Effector CD8-positive, alpha-beta T cell (primary cell): ENCODE measurements around the gene GRIA2.
"Not testable (repeated sequence)": the region's sequence is repeated elsewhere in the genome, so short reads cannot be mapped to it uniquely, and the experiment has no call there.

Source experiments
- DNase-seq: peaks from one replicate; lab custom pipeline; 2025; lab: John Stamatoyannopoulos, UW
- total RNA-seq, 4 experiments: gene quantifications; one replicate each; lab custom pipeline; 2026; lab: John Stamatoyannopoulos, UW

The GRIA2 gene
- total RNA-seq = 0 to 0.91 (median 0.06) reads per million in 4 experiments

DNA sequence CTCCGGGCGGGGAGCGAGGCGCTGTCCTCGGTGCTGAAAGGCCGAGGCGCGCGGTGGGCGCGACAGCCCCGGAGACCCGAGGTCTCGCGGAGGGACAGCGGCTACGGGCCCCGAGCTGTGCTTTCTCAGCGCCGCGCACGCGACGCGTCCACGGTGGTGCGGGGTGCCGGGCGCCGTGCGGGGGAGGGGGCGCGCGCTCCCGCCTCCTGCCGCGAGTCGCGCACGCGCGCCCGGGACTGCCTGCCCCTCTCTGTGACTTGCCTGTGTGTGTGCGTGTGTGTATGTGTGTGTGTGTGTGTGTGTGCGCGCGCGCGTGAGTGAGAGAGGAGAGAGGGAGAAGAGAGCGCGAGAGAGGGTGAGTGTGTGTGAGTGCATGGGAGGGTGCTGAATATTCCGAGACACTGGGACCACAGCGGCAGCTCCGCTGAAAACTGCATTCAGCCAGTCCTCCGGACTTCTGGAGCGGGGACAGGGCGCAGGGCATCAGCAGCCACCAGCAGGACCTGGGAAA, at the start of gene GRIA2:
TSS of gene GRIA2 (plus strand) at position 358 of the 511 bp plus-strand sequence. CDS start 315 bp downstream, outside the sequence.
- no peak for DNase-seq

DNA sequence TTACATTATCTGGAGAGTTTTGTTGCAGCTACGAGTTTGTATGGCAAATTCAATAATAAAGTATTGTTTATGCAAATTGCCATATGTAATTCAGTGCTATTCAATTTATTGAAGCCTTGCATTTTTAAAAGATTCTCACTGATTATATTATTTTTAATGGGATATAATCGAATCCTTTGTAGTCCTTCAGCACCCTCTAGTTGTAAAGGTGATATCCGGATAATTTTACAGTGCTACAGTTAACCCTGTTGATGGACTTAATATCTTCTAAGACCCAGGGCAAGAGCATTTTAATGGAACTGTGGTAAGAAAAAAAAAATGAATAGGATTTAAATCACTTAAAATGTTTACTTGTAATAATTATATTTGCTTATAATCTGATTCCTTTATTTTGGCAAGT, 48.5 kb upstream of the GRIA2 start:
- no peak for DNase-seq

DNA sequence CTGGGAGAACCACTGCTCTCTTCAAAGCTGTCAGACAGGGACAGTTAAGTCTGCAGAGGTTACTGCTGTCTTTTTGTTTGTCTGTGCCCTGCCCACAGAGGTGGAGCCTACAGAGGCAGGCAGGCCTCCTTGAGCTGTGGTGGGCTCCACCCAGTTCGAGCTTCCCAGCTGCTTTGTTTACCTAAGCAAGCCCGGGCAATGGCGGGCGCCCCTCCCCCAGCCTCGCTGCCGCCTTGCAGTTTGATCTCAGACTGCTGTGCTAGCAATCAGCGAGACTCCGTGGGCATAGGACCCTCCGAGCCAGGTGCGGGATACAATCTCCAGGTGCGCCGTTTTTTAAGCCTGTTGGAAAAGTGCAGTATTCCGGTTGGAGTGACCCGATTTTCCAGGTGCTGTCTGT, 40.3 kb upstream of the GRIA2 start:
- not testable (repeated sequence) for DNase-seq

DNA sequence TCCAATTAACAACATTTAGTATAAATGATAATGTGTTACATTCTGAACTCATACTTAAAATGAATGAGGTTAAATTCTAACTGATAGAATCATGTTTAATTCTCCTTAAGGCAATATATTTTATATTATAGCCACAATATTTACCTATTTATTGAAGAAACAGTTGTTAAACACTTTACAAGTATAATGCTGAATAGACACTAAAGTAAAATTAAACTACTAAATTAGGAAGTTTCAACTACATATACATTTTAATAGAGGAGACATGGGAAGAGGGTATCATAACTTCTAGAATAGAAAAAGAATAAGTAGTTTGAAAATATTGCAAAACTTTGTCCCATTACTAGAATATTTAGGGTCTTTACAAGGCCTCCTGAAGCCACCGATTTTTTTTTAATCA, 36.2 kb upstream of the GRIA2 start:
- no peak for DNase-seq

DNA sequence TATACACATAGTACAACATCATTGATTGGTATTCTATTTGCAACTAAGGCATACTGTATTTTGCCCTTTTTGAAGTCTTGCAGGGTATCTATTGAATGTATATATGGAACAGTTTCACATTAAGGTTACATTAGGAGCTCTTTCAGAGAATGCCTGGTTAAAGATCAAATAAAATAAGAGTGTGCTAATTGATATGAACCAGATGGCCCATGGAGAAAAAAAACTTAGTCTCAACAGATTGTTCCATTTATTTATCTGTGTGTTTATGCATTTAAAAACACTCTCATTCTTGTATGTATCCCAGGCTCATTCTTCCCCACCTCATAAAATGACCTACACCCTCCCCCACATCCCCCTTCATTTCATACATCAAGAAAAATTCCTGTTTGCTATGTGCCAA, 35.2 kb upstream of the GRIA2 start:
- no peak for DNase-seq

DNA sequence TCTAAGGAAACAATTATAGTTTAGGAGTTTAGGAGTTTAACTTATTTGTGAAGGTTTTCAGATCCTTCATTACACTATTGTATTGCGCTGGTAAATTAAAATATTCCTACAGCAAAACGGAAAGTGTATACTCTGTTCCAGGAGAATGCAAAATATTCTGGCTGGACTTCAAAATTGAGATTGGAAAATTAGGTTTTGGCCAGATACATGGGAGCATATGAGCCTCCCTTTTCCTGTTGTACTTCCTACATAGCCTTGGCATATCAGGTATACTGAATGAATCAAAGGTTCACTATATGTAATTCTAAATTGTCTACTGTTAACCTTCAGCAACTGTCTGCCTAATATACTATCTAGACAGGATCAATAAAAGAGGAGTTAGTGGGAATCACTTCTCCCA, 25.2 kb upstream of the GRIA2 start:
- no peak for DNase-seq

DNA sequence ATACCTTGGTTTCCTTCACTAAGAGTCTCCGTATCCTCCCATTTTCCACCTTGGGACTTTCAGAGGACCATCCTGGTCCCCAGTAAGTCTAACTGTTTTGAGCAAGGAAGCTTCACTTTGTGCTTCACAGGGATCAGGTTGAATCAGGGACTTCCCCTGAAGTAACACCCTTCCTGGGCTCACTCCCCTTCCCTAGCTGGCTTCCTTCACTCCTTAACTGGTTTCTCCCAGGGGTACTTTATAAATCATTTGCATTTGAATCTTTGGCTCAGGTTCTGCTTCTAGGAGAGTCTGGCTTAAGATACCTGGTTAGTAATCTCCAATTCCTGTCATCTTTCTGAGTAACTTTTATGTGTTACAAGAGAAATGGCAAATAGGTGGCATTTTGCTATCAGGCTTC, 24.5 kb upstream of the GRIA2 start:
- no peak for DNase-seq

DNA sequence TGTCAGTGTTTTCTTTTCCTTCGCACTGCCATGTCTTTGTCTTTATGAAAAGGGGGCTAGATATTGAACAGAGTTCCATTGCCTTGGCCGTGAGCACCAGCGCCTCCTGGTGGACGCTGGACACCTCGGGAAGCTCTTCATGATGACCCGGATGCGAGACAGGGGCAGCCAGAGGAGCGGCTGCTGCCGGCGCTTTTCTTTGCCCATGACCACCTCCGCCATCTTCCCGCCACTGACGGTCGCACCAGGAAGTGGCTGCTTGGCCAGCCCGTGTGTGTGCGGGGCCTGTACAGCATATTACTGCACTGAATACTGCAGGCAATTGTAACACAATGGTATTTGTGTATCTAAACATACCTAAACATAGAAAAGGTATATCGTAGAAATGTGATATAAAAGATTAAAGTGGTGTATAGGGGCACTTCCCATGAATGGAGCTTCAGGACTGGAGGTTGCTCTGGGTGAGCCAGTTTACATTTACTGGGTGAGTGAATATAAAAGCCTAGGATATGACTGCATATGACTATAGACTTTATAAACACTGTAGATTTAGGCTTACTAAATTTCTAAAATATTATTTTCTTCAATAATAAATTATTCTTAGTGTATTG, 15.8 kb upstream of the GRIA2 start:
- DNase-seq = no peak

DNA sequence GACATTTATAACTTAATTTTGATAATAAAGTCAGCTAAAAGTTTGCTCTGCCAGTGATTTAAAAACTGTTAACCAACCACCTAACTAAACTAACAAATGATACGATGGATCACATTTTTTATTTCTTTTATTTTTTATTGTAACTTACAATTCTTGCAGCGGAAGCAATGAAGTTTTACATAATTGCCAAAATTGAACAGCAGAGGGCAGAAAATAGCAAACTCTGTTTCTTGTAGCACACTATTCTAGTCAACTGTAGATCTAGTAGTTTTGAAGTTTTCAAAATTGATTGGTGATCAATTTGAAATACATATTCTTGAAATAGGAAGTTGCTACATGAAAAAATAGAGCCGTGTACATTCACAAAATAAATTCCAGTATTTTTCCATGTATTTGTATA, 2.8 kb upstream of the GRIA2 start:
- DNase-seq = no peak

DNA sequence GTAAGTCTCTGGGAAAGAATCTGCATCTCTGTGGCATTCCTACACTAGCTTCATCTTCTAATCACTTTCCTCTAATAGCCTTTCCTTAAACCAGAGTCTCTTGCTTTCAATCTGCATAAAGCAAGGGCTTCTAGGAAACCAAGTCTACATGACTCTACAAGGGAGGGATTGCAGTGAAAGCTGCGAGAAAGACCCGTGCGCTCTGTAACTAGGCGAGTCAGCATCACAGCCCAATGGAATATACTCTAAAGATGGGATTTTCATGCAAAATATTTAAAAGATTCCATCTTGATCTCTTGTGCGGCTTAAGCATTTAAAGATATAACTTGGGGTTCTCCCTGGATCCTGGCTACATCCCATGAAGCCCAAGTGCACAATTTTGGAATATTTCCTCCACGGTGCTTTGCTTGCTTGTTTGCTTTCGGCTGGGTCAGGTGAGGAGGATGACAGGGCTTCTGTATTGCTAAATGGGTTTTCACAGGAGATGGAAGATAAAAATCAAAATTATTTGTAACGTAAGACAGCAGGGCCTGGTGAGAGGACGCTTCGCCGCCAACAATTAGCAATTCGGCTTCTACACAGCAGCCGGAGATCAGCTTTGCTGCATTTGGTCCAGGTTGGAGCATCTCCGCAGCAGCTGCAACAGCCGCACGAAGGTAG, 687 bp upstream of the GRIA2 start:
- DNase-seq = no peak

DNA sequence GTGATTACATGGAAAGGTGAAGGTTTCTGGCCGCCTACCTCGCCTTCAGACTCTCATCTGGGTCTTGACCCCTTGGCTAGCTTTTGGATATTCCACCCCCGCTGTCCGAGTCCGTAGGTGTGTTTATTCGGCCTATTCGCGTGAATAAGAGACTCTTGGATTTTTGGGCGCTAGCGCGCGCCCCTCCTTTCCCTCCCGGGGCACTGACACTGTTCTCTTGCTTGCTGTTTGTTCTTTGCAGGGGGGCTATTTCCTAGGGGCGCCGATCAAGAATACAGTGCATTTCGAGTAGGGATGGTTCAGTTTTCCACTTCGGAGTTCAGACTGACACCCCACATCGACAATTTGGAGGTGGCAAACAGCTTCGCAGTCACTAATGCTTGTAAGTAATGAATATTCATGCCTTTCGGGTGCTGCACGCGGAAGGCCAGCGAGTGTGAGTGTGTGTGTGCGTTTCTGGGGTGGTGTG, 932 bp downstream of the GRIA2 start:
- DNase-seq = no peak

DNA sequence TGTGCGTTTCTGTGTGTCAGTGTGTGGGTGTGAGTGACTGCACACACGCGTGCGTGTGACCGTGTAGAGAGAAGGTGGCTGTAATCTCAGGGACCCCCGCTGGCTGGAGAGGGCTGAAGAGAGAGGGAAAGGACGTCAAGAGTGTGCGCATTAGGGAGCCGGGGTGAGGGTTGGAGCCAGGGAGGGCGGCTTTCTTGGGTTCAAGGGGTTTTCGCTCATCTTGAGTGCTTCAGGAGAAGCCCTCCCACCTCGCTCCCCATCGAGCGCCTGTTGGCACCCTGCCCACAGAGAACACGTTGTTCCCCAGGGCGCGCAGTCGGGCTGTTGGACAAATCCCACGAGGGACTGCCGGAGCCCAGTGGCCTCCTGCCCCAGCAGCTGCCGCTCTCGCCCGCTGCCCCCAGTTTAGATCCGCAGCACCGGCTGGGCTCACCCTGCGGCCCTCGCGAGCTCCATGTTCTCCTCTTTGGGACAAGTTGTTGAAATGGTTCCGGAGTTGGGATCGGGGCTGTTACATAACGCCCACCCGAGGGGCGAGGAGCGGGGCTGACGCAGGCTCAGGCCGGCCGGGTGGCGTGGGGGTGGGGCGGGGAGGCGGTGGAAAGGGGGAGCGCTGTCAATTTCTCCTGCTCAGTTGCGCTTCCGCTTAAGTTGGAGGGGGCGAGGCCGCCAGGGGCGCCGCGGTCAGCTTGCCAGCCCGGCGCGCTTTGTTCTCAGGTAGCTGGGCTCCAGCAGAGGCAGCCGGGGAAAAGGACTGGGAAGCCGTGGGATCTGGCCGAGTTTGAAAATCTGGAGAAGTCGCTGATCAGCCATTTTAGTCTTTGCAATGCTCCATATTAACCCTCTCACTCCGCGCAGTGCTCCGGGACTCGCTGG, 1.6 kb downstream of the GRIA2 start:
- DNase-seq = no peak

DNA sequence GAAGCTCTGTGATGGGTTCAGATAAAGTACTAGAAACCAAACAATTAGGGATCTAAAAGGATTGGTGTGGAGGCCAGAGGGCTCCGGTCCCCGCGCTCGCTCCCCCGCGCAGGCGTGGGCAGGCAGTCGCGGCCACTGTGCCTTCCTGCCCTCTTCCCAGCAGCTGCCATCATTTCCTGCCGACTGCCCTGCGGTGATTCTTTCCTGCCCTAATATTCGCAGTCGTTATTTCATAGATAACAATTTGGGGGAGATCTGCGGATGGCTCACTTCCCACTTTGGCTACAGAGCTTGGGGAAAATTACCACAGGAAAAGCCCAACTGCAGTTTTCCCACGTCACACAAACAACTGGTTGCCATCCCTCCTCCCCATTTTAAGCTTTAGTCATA, 2.2 kb downstream of the GRIA2 start:
- DNase-seq = no peak

DNA sequence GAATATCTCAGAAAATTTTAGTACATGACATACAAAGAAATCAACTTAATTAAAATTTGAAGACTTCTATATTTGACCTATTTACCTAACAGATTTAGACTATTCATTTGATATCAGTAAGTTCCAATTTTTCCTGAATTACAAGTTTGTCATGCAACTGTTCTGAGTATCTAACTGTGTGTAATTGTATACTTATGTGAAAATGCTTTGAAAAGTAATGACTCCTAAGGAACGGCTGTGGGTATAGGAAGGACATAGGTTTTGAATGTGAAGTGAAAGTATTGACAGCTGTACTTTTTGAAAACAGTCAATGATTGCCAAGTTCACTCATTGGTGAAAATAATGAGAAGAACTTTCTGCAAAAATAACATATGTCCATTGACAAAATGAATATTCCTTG, 2.9 kb downstream of the GRIA2 start:
- DNase-seq = no peak

DNA sequence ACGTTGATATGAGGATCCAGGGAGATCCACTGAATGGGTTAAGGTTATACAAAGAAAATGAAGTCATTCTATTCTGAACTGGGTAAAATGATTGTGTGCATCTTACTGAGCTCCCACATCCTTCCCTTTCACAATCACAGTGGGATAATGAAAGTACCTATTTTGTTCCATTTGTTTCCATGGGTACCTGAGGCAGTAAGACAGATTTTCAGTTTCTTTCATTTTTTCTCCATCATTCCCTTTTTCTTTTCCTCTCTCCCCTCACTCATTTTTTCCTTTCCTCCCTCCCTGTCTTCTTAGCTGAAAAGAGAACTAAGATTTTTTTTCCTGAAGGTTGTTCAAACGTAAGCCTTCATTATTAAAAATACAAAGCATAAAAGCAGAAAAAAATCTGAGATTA, 4.6 kb downstream of the GRIA2 start:
- no peak for DNase-seq

DNA sequence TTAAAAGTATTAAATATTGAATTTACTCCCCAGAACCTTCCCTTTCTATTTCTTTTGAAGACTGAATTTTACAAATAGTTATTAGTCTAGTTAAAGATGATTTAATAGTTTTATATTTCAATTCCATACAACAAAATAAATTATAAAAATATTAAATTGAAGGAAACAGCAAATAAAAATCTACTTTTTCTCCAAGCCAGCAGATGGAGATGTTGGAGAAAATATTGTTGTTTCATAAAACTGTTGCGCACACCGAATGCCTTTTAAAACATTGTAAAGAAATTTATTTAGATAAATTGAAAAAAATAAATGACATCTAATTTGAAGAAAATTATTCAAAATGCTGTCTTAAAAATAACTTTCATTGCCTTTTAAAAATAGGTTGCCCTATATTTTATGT, 5.5 kb downstream of the GRIA2 start:
- DNase-seq = no peak

DNA sequence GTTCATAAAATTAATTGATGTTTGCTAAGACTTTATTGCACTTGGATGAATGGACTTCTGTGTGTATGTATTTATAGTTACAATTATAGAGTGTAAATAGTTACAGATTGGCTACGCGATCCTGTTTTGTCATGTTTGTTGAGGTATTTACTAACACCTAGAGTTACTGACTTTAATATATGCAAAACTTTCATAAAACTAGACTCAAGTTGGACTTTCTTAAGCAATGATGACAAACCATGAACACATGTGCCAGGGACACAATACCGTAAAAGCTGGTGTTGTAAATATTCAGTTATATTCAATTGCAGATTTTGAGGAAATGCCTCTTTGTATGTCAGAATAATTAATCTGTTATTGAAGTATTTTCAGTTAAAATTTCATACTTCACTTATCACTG, 6.1 kb downstream of the GRIA2 start:
- DNase-seq = no peak

DNA sequence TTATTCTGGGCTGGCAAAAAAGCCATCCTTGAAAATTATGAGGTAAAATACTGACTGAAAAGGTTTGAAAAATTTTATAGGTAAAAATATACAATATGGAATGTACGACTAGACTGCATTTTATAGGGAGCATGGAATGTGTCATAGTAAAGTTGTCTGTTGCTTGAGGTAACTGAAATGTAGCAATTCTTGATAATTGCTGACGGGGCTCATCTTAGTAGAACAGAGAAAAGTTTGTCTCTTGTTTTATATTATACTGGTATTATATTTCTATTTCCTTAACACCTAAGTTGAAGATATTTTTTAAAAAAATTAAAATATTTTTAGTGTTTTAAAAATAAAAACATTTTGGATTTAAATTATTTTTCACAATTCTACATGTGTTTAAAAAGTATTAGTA, 11.0 kb downstream of the GRIA2 start:
- no peak for DNase-seq

DNA sequence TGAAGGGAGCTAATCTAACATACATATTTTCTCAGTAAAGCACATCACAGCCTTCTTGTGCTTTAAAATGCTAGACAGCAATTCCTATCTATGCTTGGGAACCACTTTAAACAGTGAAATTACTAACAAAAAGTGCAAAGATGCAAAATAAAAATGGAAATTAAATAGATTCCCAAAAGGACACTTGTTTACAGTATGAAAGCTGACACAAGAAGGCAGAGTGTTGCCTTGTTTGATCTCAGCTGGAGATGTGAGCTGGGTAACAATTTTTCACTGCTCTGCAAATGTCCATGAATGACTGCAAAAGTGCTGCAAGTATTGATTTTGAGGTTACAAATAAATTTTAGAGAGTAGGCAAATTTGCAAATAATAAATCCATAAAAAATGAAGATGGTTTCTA, 22.3 kb downstream of the GRIA2 start:
- no peak for DNase-seq

DNA sequence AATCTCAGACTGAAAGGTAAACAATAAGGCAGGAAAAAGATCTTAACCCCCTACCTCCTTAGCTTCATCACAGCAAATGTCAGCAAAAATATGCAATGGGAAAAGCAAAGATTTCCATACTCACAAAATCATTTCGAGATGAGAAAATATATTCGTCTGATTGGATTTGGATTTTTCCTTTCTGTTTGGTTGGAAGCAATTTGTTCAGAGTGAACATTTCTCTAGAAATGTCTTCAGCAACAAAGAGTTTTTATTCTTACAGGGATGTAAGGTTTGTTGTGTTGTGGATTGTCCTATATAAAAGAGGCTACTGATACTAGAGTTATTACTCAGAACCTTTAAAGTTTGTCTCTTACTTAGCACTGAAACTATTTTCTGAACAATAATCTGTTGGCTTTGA, 23.8 kb downstream of the GRIA2 start:
- DNase-seq = no peak

DNA sequence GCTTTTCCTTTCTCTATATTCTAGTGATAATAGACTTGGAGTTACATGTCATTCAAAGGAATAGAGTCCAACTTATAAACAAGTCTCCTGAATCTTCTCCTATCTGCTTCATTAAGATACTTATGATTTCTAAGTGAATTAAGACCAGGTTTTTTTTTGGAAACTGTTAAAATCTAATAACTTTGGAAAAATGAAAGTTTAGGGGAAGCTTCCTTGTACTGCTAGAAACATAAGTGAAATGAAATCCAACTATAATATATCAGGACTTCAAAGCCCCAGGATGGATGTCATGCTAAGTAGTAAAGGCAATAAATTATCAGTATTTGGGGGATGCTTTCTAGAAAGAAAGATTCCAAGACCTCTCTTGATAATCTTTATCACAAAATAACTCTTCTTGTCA, 24.8 kb downstream of the GRIA2 start:
- no peak for DNase-seq

DNA sequence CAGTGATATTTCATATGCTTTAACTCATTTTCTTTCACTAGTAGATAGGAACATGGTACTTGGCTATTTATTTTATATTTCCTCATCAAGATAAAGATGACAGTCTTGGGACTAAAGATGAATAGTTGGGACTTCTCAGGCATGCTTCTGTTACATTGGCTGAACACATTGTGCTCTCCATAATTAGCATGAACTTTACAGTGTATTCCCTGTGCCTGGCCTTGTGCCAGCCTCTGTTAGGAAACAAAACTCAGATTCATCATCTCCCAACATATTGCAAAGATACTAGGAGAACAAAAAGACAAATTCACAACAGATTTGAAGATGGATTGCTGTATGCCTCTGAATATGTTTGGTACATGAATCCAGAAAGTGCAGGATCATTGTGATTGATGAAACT, 26.4 kb downstream of the GRIA2 start:
- DNase-seq = no peak

DNA sequence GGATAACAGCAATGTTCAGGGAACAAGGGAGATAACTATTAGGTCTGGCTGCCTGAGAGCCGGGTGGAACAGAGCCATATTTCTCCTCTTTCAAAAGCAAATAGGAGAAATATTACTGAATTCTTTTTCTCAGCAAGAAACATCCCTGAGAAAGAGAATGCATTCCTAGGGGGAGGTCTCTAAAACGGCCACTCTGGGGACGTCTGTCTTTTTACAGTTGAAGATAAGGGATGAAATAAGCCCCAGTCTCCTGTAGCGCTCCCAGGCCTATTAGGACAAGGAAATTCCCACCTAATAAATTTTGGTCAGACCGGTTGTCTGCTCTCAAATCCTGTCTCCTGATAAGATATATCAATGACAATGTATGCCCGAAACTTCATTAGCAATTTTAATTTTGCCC, 37.6 kb downstream of the GRIA2 start:
- DNase-seq = not testable (repeated sequence)
